GM18517 (cell line): ENCODE results near the gene CCNC.
A peak's percentile ranks its signal among the peaks of the same experiment; 100 is the strongest.

ENCODE experiments used
- ATAC-seq: cut with Tn5 transposase; IDR thresholded peaks from one replicate; pipeline ENCODE4 v1.9.1; 2021; ENCODE audit warnings: mild to moderate bottlenecking, moderate library complexity; ENCODE audit not compliant: unreplicated experiment

The CCNC gene

DNA sequence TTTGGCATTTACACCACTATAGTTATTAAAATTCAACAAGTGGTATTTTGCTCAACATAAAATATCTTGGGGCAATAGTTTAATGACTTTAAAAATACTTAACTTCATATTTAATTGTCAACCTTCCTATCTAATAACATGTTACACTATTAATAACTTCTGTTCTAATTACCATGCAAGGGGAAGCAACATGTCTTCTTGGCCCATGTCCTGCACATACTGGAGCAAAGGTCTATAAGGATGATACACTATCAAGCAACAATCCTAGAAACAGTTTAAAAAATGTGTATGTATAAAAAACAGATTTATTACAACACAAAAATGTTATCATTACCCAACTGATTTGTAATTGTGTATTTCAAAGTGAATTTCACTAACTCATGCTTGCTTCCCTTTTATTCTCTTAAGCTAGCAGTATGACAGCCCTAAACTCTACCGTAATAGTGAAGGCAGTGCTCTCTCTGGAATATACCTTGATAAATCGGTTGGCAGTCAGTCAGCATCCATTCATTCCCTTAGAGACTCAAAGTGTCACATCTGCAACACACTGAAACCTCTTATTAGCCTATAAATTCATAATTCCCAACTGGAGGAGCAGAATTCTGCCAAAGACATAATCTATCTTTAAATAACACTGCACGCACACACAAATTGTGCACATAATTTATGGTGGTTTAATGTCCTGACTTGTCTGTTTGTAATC lies 18.3 kb downstream of the CCNC start:
- ATAC-seq, result no peak

DNA sequence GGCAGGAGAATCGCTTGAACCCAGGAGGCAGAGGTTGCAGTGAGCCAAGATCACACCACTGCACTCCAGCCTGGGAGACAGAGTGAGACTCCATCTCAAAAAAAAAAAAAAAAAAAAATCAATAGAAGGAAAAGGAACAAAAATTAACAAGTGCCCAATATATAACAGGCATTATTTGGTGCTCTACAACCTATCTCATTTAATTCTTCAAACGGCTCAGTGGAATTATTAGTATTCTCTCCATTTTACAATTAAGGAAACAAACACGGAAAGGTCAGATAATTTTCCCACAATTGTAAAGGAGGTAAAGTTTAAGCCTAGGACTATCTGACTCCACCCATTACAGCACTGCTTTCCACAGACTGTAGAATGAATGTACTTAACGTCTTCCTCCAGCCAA lies 19.8 kb downstream of the CCNC start:
- ATAC-seq, result no peak

DNA sequence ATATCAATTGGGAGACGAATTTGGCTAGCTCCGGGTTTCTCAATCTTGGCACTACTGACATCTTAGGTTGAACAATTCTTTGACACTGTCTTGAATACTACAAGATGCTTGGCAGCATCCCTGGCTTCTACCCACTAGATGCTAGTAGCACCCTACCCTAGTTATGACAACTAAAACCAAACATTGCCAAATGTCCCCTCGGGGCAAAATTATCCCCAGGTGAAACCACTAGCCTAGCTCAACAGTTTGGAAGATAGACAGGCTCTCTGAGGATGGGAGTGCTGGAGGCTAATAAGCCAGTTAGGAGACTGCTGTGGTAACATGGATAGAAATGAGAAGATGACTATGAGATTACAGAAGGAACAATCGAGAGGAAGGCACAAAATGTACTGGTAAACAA lies 20.9 kb downstream of the CCNC start:
- no peak for ATAC-seq

DNA sequence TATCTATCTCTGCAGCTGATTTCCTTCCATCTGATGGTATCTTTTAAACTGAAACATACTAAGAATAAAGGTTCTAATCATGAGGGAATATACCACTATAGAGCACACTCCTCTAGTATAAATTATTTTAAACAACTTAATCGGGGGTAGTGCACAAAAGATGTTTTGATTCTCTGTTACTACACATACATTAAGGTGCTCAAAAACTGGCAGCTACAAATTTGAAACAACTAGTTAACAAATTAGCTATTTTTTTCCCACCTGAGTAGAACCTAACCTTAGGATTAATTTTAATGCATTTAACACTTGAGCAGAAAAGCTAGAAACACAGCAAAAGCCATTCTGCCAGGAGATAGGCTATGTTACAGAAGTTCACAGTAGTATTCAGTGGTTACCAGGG lies 23.0 kb downstream of the CCNC start:
- no peak for ATAC-seq

DNA sequence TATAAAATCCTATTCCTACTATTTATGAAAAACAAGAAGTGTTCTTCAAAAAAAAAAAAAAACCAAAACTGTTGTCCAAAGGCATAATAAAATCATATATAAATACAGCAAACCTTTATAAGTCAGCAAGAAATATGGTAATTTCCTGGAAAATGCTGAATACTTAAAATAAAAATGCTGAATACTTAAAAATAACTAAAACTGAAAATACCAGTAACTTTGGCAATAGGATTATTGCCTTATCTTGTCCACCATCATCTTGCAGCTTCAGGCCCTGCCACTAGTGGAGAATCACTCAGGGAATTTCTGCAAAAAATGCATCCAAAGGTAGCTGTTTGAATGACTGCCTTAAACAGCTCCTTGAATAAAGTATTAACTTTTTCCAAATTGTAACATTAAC lies 24.5 kb downstream of the CCNC start:
- no peak for ATAC-seq

DNA sequence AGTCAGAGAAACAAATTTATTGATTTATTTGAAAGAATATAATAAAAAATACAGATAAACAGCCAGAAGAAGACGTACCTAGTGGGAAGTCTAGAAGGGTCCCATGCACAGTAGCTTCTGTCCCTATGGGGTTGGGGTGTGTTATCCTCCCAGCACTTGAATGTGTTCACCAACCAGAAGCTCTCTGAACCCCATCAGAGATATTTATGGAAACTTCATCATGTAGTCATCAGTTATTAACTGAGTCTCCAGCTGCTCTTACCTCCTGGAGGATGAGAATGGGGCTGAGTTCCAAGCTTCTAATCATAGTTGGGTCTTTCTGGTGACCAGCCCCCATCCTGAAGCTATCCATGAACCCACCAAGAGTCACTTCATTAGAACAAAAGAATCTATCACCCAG lies 37.8 kb downstream of the CCNC start:
- ATAC-seq, result no peak

DNA sequence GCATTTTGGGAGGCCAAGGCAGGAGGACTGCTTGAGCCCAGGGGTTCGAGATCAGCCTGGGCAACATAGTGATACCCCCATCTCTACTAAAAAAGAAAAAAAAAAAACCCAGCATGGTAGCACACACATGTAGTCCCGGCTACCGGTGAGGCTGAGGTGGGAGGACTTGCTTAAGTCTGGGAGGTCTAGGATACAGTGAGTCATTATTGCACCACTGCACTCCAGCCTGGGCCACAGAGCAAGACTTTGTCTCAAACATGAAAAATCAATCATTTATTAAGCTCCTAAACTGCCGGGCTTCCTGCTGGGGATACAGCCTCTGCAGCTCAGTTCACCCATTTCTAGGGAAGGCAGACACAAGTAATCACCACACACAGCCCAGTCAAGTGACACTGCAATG lies 45.9 kb downstream of the CCNC start:
- no peak for ATAC-seq

DNA sequence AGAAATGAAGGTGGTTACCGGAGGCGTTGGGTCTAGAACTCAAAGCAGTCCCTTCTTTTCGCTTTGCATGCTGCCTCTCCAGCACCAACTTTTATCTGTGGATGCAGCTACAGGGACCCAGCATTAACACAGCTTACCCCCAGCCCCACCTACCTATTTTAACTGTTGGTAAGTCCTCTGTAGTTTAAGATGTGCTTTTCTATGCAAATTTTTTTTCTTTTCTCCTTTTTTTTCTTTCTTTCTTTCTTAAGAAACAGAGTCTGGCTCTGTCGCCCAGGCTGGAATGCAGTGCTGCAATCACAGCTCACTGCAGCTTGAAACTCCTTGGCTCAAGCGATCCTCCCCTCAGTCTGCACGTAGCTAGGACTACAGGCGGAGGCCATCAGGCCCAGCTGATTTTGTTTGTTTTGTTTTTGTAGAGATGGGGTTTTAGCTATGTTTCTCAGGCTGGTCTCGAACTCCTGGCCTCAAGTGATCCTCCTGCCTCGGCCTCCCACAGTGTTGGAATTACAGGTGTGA lies 46.8 kb downstream of the CCNC start:
- peak; percentile 28 for ATAC-seq

DNA sequence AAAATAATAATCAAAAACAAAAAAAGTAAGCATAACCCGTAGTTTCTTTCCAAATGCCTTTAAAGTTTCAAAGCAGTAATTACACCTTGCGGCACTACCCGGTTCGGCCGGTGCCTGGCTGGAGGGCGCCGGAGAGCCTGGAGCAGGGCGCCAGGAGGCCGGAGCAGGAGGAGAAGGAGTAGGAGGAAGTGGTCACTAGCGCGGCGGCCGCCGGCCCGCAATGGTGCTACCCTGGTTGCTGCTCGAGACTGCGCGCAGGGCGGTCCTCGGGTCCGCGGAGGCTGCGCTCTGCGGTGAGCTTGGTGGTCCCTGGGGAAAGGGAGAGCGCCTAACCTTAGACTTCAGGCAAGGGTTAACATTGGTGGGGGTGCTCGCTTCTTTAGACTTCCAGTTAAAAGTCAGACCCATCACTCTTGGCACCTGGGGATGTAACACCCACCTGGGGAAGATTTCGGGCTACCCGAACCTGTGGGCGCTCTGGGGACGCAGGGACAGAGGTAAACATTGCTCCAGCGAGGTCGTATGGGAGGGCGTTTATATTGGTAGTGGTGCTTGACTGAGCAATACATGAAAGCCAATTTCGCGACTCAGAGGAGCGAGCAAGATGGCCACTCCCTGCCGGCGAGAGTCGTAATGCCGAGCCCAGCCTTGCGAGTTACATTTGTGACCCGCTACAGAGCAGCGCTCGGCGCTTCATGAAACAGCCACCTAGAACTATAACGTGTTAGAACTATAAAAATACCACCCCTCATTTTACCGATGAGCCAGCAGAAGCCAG lies 47.4 kb downstream of the CCNC start:
- ATAC-seq, result peak; percentile 95

DNA sequence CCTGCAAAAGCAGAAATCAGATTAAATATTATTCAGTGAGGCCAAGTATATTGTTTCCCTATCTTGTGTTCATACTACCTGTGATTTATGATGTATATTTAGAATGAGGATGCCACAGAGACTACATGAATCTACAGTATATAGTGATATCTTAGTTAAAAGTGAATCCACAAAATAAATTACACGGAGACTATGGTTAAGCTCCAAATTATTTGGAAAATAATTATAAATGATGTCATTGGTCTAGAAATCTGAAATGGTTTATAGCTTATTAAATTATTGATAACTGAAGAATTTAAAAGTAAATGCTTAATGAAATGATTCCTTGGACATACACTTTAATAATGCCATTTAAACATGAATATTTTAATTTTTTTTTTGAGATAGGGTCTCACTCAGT lies 49.0 kb downstream of the CCNC start:
- no peak for ATAC-seq

DNA sequence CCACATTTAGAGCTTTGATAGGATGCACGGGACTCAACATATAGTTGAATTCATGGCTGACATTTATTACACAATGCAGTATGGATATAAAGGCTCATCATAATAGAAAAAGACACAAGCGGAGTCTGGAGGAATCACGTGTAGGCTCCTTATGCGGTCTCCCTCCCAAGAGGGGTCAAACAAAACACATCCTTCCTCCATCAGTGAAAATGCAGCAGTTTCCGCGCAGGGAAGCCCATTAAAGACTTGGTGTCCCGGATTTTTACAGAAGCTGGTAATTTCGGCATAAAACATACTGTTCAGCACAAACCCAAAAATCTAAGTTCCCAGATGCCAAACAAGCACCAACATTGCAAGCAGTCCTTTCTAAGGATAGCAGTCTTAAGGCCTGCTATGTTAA lies 54.4 kb downstream of the CCNC start:
- no peak for ATAC-seq

DNA sequence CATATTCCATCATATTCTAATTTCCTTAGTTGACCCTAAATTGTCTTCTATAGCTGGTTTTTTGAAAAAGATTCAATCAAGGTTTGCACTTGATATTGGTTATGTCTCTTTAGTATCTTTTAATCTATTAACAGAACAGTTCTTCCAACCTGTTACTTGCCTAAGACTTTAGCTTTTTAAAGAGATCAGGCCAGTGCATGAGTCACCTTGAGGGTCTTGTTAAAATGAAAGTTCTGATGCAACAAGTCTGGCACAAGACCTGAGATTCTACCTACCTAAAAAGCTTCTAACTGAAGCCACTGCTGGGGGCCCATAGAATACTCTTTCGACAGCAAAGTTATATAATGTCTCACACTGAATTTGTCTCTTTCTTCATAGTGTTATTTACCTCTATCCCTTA lies 56.4 kb downstream of the CCNC start:
- no peak for ATAC-seq

DNA sequence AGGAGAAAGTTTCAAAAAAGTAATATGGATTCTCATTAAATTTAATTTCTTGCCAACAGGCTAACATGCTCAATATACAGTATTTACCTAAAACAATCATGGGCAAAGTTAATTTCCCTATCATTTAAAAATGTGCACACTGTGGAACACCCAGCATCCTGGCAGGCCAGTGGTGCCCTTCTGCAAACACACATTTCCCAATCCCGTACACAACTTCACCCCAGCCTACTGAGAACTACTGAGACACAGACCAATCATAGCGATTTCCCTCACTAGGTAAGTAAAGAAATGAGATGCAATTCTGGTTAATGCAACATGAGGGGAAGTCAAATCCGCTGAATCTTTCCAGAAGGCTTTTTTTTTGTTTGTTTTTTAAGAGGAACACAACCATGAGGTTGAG lies 60.8 kb downstream of the CCNC start:
- no peak for ATAC-seq

DNA sequence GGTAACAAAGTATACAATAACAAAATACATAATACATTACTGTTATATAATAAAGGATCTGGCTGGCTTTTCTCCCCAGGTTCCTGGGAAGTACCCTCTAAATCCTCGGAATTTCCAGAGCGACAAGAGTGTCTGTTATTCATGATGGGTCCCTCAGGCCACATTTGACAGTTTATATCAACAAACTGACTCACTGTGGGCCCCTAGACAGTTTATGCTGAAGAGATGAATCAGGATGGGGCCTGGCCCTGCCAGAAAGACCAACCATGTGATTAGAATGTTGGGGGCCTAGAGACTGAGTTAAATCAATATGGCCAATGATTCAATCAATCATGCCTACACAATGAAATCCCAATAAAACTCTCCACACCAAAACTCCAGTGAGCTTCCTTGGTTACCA lies 66.7 kb downstream of the CCNC start:
- ATAC-seq, result no peak

DNA sequence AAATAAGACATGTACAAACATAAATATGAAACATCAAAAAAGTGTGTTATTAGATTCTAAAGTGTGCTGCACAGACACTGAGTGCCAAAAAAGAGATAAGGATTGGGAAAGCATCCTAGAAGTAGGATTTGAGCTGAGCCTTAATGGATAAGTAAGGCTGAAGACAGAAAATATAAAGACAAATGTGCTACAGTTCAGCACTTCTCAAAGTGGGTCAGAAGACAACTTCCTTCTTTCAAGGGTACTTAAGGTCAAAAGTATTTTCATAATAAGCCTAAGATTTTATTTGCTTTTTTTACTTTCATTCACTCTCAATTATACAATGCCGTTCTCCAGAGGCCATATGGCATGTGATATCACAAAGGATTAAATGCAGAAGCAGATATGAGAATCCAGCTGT lies 70.0 kb downstream of the CCNC start:
- no peak for ATAC-seq

DNA sequence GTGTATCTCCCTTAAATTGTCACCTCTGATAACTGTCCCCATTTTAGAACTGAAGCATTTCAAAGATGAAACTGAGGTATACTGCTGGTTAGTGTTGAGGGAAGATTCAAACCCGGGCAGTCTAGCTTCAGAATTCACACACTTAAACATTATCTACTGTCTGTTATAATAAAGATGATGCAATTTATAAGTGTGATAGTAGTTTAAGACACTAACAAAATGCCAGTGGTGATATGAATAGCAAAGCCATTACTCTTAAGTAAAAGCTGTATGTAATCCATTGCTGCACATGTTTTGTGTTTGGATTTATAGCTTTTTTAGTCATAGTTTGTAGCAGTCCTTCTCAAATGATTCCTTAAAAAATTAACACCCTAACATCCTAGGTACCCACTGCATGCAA lies 73.0 kb downstream of the CCNC start:
- ATAC-seq, result no peak
